NCI-H187 (cell line): ENCODE measurements around the gene NME4.
"Not testable (repeated sequence)": the region's sequence is repeated elsewhere in the genome, so short reads cannot be mapped to it uniquely, and the experiment has no call there.

ENCODE experiments used
- DNase-seq, 2 experiments: peaks; one replicate each; lab custom pipeline; 2025; lab: John Stamatoyannopoulos, UW

NME4 gene

DNA sequence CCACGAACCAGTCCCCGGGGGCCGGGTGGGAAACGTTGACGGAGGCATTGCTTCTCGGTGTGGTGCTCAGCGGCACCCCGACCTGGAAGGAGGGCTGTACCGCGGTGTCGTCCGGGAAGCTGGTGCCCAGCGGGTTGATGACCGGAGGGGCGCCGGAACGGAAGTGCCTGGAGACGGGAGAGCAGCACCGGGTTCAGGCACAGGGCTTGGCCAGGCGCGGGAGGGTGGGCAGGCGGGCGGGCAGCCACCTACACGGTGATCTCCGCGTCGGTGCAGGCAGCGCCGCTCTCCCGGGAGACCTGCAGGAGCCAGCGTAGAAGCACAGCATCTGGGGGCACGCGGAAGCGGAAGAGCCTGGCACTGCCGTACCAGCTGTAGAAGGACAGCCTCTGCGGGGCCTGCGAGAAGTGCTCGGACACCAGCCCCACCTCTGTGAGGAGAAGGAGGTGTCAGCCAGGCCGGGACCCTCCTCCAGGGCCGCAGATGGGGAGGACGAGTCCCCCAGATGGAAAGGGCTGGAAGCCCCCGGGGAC, 19.5 kb upstream of the NME4 start:
- no peak for DNase-seq

DNA sequence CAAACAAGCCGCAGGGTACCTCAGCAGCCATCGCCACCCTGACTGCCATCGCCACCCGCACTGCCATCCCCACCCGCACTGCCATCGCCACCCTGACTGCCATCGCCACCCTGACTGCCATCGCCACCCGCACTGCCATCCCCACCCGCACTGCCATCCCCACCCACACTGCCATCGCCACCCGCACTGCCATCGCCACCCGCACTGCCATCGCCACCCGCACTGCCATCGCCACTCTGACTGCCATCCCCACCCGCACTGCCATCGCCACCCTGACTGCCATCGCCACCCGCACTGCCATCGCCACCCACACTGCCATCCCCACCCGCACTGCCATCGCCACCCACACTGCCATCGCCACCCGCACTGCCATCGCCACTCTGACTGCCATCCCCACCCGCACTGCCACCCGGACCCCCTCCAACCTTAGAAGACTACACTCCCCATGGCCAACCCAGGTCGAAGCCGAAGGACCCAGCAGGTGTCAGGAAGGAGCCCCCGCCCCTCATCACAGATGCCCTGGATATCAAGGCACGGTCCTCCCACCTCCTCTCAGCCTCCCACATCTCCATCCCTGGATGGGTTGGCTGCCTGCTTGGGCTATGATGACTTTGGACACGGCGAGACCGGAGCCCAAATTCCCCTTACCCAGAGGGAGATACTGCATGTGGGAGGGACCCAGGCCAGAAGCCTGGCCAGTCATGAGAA, 18.7 kb upstream of the NME4 start:
- DNase-seq: not testable (repeated sequence)

DNA sequence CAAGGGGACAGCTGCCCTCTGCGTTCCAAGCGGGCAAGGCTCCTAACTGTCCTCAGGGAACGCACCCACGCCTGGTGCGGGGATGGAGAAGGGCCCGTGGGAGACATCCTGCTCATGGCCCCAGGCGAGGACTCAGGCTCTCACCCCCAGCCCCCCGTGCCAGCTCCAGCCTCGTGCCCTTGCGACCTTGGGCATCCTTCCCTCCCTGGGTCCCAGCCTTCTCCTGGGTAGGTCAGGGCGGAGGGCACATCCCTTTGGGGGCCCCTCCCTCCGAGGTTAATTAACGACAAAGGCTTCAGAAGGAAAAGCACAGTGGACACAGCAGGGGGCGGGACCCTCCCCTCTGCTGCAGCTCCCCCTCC, 18.2 kb upstream of the NME4 start:
- DNase-seq: no peak

DNA sequence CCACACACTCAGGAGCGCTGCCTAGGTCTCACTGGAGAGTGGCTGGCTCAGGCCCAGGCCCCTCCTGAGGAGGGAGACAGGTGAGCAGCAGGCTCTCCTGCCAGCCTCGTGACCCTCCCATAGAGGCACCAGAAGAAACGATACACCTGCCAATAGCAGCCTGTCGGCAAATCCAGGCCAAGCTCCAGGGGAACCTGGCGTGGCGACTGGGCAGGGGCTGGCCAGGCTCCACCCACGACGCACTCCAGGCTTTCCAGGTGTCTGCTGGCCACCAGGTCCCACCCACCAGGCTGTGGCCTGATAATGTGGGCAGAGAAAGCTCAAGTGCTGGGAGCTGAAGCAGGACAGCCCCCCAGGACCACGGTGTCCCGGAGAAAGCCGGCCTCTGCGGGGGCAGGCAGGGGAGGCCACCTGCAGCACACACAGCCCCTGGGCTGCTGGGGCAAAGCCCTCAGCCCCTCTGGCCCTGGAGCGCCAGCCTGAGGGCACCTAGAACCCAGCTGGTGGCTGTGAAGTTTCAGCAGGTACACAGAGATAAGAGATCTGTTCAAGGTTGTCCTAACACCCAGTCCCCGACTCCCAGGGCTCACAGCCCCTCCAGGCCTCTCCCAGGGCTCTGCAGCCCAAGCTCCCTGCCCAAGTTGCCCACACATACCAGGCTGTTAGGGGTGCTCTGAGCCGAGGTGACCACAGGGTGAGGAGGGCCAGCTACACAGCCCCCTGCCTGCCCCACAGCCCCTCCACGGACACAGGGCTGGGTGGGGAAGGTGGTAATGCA, 17.6 kb upstream of the NME4 start:
- DNase-seq: peak; percentile 94 to 96

DNA sequence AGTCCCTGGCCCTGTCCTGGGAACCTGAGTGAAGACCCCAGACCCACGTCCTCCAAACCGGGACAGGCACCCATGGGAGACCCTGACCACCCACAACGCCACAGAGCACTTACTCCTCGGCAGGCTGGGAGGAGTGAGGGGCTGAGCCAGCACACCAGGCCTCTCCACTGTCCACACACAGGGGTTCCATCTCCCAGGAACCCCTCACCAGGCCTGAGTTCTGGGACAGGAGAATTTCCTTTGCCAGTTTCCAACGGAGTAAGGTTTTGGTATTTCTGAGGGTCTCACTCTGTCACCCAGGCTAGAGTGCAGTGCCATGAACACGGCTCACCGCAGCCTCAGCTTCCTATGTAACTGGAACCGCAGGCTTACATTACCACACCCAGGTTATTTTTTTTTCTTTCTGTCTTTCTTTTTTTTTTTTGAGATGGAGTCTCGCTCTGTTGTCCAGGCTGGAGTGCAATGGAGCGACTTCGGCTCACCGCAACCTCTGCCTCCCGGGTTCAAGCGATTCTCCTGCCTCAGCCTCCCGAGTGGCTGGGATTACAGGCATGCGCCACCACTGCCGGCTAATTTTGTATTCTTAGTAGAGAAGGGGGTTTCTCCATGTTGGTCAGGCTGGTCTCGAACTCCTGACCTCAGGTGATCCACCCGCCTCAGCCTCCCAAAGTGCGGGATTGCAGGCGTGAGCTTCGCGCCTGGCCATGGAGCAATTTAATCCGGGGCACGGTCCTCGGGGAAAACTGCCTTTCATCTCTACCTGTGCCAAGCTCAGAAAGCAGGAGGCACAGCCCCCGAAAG, 16.8 kb upstream of the NME4 start:
- DNase-seq: no peak

DNA sequence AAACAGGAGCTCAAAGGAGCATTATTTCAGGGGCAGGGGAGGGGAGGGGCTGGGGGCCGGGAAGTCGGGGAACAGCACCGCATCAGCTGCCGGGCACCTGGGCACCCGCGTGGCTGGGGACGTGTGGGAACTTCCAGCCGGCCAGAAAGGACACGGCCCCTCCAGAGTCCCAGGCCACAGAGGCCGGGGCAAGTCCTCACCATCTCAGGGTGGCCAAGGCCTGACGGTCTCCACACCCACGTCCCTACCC, 16.3 kb upstream of the NME4 start:
- DNase-seq: no peak

DNA sequence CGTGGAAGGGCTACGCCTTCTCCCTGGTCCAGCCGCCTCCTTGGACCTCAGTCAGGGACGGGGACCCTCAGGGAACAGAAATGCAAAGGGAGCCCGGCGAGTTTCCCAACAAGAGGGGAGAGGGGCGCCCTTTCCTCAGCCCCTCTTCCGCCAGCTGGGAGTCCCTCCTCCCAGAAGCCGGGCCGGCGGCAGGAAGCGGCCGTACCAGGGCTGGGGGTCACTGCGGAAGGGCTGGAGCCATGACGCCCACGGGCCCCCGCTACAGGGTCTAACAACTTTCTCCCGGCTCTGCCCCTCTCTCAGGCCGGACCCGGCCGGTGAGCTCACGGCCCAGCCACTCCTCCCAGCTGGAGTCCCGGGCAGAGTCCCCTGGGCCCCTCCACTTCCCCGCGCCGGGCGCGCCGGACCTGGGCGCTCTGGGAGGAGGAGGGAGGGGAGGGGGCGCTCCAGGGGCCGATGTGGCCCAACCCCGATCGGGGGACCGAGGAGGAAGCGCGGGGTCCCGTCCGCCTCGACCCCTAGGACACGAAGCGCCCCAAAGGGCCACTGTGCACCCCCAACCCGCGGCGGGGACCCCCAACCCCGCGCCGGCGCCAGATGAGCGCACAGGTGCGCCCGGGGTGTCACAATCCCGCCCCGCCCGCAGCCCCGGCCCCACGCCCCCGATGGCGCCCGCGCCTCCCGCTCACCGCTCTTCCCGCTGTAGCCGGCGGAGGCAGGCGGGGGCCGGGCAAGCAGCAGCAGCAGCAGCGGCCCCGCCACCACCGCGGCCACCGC, 15.8 kb upstream of the NME4 start:
- no peak for DNase-seq

DNA sequence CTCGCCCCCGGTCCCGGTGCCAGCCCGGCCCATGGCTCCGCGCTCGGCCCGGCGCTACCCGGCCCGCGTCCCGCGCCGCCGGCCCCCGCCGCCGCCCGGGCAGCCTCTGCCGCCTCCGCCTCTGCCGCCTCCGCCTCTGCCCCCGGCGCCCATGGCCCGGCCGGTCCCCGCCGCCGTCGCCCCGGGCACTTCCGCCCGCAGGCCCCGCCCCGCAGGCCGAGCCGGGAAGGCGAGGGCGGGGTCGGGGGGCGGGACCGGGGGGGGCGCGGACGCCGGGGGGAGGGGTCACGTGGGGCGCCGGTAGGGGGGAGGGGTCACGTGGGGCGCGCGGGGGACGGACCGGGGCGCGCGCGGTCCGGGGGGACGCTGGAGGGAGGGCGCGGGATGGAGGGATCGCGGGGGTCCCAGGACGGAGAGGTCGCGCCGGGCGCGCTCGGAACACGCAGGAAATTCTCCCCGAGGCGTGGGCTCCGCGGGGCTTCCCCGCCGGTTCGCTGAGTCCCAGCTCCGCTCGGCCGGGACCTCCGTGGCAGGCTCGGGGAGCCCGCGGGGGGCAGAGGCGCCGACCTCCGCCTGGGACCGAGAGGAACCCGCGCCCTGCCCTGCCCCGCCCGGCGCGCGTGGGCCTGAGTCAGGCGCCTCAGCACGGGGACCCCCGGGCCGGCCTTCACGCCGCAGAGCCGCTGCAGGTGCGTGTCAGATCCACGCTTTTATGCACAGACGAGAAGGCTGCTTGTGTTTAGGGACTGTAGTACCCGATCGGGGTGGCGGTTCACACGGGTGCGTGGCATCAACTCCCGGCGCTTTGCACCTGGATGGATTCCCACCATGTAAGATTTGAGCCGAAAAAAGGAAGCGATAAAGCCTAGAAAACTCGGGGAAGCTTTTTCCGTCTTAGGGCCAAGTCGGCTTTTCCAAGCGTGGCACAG, 14.9 kb upstream of the NME4 start, which contains the start of gene PGAP6:
Gene PGAP6 (minus strand): TSS at position 190 of the 929 bp plus-strand sequence. CDS start 157 bp downstream, at position 33.
- peak in 1 of 2 experiments; percentile 82 for DNase-seq

DNA sequence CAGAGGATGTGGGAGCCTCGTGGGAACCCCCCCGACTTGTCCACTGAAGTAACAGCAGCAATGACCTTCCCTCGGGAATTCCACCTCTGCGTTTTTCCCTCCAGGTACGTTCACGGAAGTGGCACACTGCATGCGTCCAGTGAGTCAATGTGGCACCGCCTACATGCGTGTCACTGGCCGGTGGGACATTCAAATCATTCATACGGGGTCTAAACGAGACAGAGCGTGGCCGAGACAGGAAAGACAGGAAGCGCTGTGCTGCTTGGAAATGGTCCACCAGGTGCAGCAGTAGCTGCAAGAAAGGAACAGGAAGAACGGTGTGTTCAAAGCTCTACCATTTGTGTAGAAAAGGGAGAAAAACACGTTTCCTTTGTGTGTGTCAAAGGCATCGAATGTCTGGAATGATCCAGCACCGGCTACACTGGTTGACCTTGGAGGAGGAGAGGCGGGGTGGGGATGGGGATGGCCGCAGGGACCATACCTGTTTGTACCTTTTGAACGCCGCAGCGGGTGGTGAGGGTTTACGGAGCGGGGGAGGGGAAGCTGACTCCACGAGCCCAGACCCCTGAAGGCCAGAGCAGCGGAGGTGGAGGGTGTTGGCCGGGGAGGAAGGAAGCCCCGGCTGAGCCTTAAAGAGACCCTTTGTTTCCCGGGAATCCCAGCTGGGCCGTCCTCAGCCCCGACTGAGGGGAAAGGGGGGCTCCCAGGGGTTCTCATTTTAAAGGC, 13.5 kb upstream of the NME4 start:
- peak in 1 of 2 experiments; percentile 32 for DNase-seq

DNA sequence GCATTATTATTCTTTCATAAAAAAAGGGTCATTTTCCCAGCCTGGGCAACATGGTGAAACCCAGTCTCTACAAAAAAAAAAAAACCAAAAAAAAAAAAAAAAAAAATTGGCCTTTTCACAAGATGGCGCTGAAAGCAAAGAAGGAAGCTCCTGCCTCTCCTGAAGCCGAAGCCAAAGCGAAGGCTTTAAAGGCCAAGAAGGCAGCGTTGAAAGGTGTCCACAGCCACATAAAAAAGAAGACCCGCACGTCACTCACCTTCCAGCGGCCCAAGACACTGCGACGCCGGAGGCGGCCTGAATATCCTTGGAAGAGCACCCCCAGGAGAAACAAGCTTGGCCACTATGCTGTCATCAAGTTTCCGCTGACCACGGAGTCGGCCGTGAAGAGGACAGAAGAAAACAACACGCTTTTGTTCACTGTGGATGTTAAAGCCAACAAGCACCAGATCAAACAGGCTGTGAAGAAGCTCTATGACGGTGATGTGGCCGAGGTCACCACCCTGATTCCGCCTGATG, 10.3 kb upstream of the NME4 start:
- no peak for DNase-seq

DNA sequence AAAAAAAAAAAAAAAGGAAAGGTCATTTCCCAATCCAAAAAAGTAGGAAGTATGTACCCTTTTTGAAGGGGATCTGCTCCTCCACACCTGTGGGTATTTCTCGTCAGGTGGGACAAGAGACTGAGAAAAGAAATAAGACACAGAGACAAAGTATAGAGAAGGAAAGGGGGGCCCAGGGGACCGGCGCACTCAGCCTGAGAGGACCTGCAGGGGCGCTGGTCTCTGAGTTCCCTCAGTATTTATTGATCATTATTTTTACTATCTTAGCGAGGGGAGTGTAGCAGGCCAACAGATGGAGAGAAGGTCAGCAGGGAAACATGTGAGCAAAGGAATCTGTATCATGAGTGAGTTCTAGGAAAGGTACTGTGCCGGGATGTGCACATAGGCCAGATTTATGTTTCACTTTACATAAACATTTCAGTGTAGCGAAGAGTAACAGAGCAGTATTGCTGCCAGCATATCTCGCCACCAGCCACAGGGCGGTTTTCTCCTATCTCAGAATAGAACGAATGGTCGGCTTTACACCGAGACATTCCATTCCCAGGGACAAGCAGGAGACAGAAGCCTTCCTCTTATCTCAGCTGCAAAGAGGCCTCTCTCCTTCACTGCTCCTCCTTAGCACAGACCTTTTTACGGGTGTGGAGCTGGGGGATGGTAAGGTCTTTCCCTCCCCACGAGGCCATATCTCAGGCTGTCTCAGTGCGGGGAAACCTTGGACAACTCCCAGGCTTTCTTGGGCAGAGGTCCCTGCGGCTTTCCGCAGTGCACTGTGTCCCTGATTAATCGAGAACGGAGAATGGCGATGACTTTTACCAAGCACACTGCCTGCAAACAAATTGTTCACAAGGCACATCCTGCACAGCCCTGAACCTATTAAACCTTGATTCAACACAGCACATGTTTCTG, 9.0 kb upstream of the NME4 start:
- not testable (repeated sequence) for DNase-seq

DNA sequence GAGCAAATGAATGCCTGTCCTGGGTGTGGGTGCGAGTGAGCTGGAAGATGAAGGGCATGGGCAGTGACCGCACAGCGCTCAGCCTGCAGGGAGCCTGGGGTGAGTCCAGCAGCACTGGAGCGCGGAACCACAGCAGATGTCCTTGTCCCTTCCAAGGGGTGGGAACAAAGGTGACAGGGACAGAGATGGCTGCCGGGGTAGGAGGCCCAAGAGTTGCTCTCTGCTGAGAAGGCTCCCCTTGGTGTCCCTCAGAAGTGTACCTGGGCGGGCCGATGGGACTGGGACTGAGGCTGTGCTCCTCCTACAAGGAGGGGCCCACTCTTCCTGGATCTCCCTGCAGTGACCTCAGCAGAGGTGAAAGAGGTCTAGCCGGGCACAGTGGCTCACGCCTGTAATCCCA, 7.6 kb upstream of the NME4 start:
- DNase-seq: no peak

DNA sequence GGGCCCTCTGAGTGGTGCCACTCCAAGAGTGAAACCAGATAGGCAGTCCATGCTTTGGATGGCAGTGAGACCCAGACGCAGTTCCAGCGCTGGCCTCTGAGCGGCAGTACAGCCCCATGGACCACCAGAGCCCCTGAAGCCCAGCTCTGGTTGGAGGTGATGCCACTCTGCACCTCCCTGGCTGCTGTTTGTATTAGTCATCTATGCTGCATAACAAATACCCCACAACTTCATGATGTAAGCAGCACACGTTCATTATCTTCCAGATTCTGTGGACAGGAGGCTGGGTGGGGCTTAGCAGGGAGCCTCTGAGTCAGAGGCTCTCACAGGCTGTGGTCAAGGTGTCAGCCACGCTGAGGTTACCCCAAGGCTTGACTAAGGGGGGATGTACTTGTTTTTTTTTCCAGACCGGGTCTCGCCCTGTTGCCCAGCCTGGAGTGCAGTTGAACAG, 5.1 kb upstream of the NME4 start:
- DNase-seq: peak; percentile 36 to 69

DNA sequence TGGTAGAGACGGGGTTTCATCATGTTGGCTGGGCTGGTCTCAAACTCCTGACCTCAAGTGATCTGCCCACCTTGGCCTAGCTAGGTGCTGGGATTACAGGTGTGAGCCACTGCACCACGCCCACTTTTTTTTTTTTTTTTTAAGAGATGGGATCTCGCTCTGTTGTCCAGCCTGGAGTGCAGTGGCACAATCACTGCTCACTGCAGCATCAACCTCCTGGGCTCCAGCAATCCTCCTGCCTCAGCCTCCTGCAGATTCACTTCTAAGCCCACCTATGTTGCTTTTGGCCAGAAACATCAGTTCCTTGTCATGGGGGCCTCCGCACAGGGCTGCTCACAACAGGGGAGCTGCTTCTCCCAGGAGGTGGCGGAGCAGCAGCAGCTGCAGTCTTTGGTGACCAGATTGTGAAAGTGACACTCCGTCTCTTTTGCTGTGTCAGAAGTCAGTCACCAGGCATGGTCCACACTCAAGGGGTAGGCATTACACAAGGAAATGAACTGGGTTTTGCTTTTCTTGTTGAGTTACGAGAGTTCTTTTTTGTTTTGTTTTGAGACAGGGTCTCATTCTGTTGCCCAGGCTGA, 4.5 kb upstream of the NME4 start:
- no peak for DNase-seq

DNA sequence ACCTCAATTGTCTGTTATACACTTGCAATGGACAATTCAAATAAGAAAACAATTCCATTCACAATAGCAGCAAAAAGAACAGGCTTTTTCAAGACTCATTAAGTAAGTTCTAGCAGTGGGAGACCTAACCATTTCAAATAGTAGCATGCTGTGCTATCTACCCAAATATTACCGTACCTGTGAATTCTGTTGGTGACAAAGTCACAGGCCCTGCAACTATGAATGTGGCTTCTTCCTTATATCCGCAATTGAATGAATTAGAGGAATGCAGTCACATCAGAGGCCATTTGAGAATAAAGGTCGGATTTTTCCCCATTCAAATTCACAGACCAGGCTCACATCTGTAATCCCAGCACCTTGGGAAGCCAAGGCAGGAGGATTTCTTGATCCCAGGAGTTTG, 800 bp upstream of the NME4 start:
- DNase-seq: no peak

DNA sequence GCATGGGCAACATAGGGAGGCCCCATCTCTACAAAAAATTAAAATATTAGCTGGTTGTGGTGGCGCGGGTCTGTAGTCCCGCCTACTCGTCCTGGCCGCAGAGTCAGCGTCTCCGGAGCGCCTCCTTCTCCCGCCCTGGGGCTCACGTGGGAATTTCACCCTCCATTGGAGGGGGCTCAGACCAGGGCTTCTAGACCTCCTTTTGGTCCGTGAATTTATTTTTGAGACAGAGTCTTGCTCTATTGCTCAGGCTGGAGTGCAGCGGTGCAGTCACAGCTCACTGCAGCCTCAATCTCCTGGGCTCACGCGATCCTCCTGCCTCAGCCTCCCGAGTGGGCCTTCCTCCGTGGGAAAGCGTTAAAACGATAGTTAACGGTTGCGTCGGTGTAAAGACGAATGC, 394 bp upstream of the NME4 start:
- no peak for DNase-seq

DNA sequence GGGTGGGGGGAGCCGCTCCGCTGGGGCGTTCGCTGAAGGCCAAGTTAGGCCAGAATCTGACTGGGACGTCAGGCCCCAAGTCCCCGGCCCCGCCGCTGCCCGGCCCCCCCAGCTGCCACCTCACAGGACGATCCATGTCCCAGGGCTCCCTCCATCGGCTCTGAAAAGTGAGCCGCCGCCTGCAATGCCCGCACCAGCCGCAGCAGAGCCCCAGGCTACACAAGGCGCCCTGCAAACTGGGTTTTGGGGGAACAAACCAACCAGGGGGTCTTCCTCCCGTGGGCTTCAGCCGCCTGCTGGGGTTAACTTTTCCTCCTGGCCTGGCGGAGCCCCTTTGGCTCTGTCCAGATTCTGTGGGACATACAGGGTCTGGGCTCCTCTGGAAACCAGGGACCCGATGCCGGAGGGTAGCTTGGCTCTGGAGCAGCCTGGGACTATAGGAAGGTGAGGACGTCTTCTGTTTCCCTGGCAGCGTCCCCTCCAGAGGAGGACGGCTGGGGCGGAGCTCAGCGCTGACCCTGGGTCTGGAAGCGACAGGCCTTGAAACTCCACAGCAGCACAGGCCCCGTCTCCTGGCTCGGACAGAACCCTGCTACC, 835 bp downstream of the NME4 start:
- no peak for DNase-seq
